ENCODE data around the gene WNK2. TPM values are rescaled to one million over a fixed set of nuclear protein-coding genes. Genes with fewer than 3 reads are reported as not detected.

Gene WNK2
- total and polyA plus RNA-seq, 12 donors, result 1.1 to 17.6 (median 8.4) TPM

GRCh38 chr9:93326056-93326455, 142.1 kb downstream of the WNK2 start:
- no peak for TF ChIP-seq CTCF (IDR thresholded peaks at IDR 0.05)
- no peak for TF ChIP-seq POLR2A (IDR thresholded peaks at IDR 0.05)
- H3K4me1 ChIP-seq (replicated peaks in 1 of 2), result no peaks in the 10 kb centered on the region
- no peak for DNase-seq
- H3K4me3 ChIP-seq, result no peak overlapping the region
- no peak overlapping the region for H3K27ac ChIP-seq
- no peaks in the 10 kb centered on the region for H3K36me3 ChIP-seq (replicated peaks in 1 of 2)
- WGBS, 4 donors, result 54 to 67% (median 63%) methylated on average over 8 to 9 of the region's 9 CpGs
- no peaks in the 10 kb centered on the region for H3K27me3 ChIP-seq
- no peaks in the 10 kb centered on the region for H3K9me3 ChIP-seq (replicated peaks in 1 of 3)
- intact Hi-C loops (cut with DNase I), result no loop called here

- no peaks in the 10 kb centered on the region for H3K4me1 ChIP-seq (replicated peaks in 1 of 2)
- H3K4me3 ChIP-seq, result no peak overlapping the region
- no peaks in the 10 kb centered on the region for H3K27me3 ChIP-seq
- intact Hi-C loops (cut with DNase I), result no loop called here
- 88 to 92% (median 89%) methylated on average over 13 of the region's 13 CpGs for WGBS, 4 donors
- no peak overlapping the region for H3K27ac ChIP-seq
- no peaks in the 10 kb centered on the region for H3K36me3 ChIP-seq (replicated peaks in 1 of 2)
- DNase-seq, result no peak
- no peak for TF ChIP-seq CTCF (IDR thresholded peaks at IDR 0.05)
- no peak for TF ChIP-seq POLR2A (IDR thresholded peaks at IDR 0.05)
- H3K9me3 ChIP-seq (replicated peaks in 1 of 3), result no peaks in the 10 kb centered on the region
Observed at GRCh38 chr9:93326654-93327053, 142.7 kb downstream of the WNK2 start.

- H3K27me3 ChIP-seq, result no peaks in the 10 kb centered on the region
- intact Hi-C loops (cut with DNase I), result no loop called here
- H3K27ac ChIP-seq, result no peak overlapping the region
- TF ChIP-seq CTCF (IDR thresholded peaks at IDR 0.05) (no peak), POLR2A (IDR thresholded peaks at IDR 0.05) (no peak)
- 77 to 87% (median 85%) methylated on average over 7 of the region's 7 CpGs for WGBS, 4 donors
- no peak for DNase-seq
- H3K9me3 ChIP-seq (replicated peaks in 1 of 3), result no peaks in the 10 kb centered on the region
- no peaks in the 10 kb centered on the region for H3K4me1 ChIP-seq (replicated peaks in 1 of 2)
- H3K36me3 ChIP-seq (replicated peaks in 1 of 2), result no peaks in the 10 kb centered on the region
- no peak overlapping the region for H3K4me3 ChIP-seq
Observed at GRCh38 chr9:93329629-93330280, 145.8 kb downstream of the WNK2 start.

GRCh38 chr9:93332317-93332716, 148.4 kb downstream of the WNK2 start:
- no peaks in the 10 kb centered on the region for H3K27me3 ChIP-seq
- no peaks in the 10 kb centered on the region for H3K36me3 ChIP-seq (replicated peaks in 1 of 2)
- TF ChIP-seq CTCF (IDR thresholded peaks at IDR 0.05), result no peak
- no peak for TF ChIP-seq POLR2A (IDR thresholded peaks at IDR 0.05)
- H3K4me1 ChIP-seq (replicated peaks in 1 of 2), result no peaks in the 10 kb centered on the region
- WGBS, 4 donors, result 81 to 88% (median 84%) methylated on average over 4 of the region's 4 CpGs
- no peak for DNase-seq
- H3K27ac ChIP-seq, result no peak overlapping the region
- H3K4me3 ChIP-seq, result no peak overlapping the region
- intact Hi-C loops (cut with DNase I), result no loop called here
- H3K9me3 ChIP-seq (replicated peaks in 1 of 3), result no peaks in the 10 kb centered on the region

Measured in adrenal gland (tissue), 12 donors.